HG03139 (cell line): ENCODE data around the gene CHRDL2.
"Not testable (repeated sequence)": the region's sequence is repeated elsewhere in the genome, so short reads cannot be mapped to it uniquely, and the experiment has no call there.

ENCODE experiments used
- ATAC-seq: cut with Tn5 transposase; IDR thresholded peaks from one replicate; pipeline ENCODE4 v1.9.1; 2021; ENCODE audit not compliant: unreplicated experiment

CHRDL2 gene, protein sequence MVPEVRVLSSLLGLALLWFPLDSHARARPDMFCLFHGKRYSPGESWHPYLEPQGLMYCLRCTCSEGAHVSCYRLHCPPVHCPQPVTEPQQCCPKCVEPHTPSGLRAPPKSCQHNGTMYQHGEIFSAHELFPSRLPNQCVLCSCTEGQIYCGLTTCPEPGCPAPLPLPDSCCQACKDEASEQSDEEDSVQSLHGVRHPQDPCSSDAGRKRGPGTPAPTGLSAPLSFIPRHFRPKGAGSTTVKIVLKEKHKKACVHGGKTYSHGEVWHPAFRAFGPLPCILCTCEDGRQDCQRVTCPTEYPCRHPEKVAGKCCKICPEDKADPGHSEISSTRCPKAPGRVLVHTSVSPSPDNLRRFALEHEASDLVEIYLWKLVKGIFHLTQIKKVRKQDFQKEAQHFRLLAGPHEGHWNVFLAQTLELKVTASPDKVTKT

DNA sequence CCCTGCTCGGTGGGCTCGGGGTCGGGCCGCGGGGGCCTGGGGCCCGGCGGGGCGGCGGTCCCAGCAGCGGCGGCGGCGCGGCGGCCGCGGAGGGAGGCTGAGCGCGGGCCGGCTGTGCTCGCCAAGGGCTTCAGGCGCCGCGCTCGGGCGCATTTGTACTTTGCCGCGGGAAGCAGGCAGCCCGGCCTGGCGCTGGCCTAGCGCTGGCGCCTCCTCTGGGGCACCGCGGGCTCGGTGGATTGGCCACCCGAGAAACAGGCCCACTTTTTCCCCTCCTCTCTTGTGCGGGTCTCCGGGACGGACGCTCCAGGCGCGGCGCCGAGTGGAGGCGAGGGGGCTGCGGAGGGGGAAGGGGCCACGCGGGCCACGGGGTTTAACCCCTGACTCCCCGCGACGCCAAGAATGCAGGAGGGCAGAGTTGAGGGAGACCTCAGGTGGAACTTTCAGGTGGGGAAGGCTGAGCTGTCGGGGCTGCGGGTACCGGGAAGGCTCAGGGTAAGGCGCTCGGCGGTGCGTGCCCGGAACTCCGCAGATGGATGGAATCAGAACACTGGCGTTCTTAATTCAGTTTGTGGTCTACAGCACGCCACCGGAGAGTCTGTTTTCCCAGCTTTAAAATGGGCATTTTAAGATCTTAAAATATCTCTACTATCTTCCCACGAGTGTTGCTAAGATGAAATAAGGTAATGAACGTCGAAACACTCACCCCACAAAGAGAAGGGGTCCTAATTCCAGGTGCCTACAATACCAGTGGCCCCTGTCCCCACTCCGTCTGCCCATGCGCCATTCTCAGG lies at the start of gene CHRDL2:
Gene CHRDL2 (minus strand): TSS at position 126 of the 794 bp plus-strand sequence. CDS start 538 bp downstream, outside the sequence.
- ATAC-seq = no peak

DNA sequence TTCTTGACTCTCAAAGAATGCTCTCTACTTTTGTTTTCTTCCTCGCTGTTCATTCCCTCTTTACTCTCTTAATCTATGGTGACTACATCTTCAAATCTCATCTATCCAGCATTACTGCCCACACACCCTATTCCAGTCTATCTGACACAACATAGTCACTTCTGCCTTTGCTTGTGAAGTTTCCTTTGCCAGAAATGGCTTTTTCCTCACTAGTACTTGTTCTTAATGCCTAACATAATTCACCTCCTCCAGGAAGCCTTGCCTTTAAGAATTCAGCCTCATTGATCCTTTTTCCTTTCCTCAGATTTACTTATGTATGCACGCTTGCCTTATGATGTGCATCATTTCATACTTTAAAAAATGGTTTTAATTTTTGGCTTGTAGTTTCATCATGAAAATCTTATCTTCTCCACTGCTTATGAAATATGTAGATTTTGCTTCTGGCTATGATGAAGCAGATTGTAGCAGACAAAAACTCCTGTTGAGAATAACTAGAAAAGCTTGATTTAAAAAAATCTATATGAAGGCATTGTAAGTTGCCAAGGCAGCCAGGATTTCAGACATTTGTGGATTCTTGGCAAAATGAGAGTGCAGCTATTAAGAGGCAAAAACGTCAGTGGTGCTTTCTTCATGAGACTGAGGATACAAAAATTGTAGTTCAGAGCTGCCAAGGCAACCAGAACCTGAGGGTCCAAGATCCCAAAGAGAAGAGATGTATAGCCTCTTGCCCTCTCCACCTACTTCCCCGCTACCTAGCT lies 49.2 kb upstream of the CHRDL2 start:
- ATAC-seq = no peak

DNA sequence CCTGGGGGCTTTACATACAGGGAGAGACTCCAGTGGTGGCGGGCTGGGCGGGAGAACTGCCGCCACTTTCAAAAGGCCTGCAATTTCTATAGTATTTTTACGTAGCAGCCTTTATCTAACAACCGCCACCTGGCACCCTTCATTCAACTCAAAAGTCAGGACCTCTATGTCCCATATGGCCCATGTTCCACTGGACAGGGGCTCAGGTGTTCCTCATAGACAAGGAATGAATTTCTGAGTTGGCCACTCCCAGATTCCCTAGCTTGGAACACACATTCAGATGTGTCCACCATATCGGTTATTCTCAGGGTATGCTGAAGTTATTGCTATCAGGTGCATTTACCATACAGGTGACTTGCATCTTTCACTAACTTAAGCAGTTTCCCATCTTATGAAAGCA lies 47.4 kb upstream of the CHRDL2 start:
- no peak for ATAC-seq

DNA sequence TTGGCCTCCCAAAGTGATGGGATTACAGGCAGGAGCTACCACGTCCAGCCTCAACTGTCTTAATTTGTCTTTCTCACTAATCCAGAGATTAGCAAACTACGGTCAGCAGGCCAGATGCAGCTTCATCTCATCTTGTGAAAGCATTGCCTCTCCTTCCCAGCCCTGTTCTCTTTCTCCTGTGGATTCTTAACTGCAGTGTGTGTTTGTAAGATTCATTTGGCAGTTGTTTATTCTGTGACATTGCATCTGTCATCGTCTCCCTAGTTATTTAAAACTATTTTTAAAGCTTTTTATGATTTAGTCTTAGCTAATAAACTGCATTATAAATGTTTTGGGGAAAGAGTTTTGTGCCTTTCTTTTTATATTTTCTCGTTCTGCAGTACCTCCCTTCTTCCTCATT lies 46.7 kb upstream of the CHRDL2 start:
- no peak for ATAC-seq

DNA sequence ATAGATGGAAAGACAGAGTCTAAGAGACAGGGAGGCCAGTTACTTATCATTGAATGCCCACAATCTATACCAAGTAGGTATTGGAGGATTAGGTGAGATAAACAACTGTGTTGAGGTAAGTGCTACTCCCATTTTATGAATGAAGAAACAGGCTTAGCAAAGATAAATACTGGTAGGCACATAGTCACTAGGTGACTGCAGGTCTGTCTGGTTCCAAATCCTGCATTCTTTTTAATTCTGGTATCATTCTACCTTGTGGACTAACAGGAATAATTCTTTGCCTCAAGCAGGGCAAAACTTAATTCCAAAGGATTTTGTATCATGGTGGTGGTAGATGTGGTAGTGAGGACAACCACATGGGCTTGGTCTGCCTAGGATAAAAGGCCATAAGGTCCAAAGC lies 45.8 kb upstream of the CHRDL2 start:
- no peak for ATAC-seq

DNA sequence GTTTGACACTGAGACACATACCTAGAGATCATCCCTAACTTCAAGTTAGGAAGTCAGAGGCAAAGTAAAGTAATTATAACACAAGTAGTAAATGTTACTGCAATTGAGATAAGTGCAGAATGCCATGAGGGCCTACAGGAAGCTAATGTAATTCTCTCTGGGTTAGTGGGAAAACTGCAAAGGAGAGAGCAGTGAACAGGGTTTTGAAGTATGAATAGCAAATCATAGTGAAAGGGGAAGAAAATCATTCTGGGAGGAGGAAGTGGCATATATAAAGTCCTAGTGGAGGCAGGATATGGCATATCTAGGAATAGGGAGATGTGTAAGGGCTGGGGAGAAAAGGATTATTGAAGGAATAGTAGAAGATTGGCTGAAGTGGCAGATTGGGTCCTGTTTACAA lies 45.3 kb upstream of the CHRDL2 start:
- no peak for ATAC-seq

DNA sequence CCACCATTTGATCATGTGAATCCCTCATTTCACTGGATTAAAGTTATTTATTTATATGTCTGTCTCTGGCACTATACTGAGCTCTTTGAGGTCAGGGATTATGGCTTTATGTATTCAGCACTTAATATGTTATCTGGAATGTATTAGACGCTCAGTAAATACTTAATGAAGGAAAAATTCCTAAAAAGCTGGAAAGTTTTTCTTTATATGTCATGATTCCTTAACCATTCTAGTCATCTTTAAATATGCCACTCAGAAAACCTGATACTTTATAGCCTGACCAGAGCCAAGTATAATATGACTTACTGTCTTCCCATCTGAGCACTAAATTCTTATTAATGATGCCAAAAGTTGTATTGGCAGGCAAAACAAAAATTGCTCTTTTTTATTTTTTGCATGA lies 44.5 kb upstream of the CHRDL2 start:
- ATAC-seq = no peak

DNA sequence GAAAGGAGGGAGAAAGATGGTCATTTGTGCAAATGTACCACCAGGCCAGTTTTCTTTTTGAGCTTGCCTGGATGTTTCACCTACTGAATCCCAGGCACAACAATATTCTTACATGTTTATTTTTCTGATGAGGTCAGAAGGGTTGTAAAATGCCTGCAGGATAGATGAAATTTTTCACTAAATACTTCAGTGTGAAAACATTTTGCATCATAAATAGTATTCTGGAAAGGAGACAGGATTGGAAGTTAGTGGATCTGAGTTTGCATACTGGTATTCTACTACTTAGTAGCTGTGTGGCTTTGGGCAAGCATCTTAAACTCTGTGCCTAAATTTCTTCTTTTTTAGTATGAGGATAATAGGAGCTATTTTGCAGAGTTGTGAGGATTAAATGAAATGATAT lies 42.2 kb upstream of the CHRDL2 start:
- ATAC-seq = no peak

DNA sequence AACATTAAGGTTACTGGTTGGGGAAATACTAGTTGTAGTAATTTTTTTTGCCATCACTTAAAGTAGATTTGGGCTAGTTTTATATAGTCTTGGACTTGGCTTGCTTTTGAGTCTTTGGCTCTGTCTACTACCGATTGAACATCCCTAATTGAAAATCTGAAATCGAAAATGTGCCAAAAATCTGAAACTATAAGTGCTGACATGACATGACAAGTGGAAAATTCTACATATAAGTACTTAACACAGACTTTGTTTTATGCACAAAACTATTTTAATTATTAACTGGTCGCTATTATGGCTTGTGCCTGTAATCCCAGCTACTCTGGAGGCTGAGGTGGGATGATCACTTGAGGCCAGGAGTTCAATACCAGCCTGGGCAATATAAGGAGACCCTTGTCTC lies 39.9 kb upstream of the CHRDL2 start:
- no peak for ATAC-seq

DNA sequence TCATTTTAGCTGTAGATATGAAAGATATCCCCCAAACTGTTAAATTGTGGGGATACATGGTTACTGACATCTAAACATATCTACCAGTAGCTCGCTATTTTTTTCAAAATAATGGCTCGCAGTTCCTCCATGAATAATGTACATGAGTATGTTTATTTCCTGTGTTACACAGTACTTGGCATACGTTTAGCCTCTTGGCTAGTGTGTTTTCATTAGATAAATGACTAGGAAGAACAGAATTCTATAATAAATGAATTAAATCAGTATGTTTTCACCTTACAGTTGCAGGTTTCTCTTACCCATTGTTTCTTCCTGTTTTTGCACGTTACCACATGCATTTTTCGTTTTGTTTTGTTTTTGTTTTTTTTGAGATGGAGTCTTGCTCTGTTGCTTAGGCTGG lies 39.2 kb upstream of the CHRDL2 start:
- ATAC-seq = no peak

DNA sequence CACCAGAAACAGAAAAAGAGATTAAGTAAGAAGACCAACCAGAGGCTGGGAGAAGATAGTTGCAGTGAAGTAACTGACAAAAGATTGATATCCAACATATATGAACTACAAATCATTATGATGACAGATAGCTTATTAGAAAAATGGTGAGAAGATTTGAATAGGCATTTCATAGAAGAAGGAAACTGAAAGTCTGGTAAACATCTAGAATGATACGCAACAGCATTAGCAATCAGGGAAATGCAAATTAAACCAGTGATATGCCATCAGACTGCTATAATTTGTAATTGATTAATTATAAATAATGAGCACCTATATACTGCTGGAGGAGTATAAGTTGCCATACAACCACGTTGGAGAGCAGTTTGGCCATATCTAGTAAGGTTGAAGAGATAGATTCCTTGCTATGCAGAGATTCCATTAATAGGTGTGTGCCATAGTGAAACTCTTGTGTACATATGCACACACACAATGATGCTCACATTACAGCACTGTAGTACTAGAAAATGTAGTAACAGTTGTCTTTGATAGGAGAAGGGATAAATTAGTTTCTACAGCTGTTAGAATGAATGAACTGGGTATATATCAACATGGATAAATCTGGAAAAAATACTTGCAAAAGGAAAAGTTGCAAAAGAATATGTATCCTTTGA lies 38.0 kb upstream of the CHRDL2 start:
- ATAC-seq = no peak

DNA sequence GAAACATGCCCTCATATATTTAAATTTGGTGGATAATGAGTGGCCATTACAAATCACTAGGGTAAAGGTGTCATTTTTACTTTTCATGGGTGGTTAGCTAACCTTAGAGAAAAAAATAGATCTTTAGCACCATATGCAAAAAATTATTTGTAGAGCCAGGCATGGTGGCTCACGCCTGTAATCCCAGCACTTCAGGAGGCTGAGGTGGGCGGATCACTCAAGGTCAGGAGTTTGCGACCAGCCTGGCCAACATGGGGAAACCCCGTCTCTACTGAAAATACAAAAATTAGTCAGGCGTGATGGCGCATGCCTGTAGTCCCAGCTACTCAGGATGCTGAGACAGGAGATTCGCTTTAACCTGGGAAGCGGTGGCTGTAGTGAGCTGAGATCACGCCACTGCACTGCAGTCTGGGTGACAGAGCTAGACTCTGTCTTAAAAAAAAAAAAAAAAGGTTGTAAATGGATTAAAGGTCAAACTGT lies 37.0 kb upstream of the CHRDL2 start:
- not testable (repeated sequence) for ATAC-seq

DNA sequence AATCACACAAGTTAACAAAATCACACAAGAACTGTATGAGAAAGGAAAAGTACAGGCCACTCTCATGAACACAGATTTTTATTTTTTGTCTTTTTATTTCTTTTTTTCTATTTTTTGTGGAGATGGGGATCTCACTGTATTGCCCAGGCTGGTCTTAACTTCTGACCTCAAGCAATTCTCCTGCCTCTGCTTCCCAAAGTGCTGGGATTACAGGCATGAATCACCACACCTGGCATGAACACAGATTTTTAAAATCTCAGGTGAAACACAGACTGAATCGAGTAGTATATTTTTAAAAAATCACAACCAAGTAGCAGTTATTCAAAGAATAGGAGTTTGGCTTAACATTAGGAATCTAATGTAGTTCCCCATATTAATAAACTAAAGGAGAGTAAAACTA lies 35.7 kb upstream of the CHRDL2 start:
- no peak for ATAC-seq

DNA sequence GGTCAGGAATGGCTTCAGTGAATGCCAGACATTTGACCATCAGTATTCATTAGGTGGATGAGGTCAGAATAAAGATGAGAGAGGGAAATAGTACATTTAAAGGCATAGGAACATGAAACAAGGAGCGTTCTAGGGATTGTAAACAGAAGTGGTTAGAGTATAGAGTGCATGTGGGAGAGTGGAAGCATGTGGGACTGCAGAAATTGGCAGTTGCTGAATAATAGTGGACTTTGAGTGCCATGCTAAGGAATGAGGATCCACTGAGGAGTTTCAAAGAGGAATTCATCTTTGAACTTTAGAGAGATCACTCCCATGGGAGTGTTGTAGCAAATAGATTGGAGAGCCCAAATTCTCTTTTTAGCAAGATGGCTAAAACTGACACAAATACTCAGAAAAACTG lies 25.3 kb upstream of the CHRDL2 start:
- ATAC-seq = no peak

DNA sequence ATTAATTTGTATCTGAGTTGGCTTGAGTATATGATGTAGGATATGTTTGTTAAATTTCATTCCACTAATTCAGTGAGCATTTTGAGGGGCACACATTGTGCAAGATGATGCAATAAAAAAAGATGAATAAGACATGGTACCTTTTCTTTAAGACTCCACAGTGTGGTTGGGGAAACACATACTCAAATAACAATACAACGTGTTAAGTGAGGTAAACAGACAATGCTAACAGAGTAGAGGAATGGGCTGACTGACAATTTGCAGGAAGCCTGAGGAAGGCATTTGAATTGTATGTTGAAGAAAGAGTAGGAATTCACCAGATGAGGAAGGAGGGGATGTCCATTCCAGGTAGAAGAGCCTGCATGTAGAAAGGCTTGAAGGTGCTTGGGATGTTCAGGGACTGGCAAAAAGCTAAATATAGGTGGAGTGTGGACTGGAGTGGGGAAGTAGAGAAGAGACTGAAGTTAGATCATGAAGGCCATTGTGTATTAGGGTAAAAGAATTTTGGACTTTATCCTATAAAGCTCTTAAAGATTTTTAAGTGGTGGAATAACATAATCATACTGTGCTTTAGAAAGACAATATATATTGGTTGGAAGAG lies 24.3 kb upstream of the CHRDL2 start:
- ATAC-seq = no peak

DNA sequence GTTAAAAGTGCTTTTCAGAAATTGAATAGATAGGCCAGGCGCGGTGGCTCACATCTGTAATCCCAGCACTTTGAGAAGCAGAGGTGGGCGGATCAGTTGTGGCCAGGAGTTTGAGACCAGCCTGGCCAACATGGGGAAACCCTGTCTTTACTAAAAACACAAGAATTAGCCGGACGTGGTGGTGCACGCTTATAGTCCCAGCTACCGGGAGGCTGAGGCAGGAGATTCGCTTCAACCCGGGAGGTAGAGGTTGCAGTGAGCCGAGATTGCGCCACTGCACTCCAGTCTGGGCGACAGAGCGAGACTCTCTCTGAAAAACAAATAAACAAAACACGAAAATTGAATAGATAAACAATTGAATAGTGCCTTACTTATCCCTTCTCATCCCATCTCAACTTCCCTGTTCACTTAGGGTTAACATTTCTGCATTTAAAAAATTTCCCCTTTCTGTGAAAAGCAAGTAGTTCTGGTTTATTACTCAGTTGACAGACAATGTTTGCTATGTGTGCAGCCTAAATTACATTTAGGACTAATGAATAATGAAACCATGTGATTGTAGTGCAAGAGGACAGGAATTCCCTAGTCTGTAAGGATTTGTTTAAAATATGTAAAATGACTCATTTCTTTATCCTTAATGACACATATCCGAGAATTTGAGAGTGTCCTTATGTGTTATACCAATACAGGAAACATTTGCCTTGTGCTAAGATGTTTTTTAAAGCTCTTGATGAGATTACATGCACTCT lies 23.5 kb upstream of the CHRDL2 start:
- no peak for ATAC-seq

DNA sequence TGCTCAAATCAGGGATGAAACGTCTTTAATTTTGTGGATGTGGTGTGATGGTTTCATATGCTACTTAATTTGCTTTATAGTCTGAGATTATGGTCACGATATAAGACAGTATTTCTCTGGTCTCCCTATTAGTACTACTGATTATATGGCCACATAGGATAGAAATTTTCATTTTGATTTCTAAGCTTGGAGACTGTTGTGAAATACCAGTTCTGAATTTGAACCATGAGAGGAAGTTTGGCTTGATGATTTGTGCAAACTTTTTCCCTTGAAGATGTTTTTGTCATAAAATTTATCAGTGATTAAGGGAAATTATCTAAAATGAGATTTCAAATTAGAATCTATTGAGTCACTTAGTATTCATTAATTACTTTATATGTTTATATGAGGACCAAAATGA lies 20.1 kb upstream of the CHRDL2 start:
- ATAC-seq = no peak

DNA sequence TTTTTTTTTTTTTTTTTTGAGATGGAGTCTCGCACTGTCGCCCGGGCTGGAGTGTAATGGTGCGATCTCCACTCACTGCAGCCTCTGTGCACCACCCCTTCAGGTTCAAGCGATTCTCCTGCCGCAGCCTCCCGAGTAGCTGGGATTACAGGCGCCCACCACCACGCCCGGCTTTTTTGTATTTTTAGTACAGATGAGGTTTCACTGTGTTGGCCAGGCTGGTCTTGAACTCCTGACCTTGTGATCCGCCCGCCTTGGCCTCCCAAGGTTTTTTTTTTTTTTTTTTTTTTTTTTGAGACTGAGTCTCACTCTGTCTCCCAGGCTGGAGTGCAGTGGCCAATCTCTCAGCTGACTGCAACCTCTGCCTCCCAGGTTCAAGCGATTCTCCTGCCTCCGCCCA lies 19.4 kb upstream of the CHRDL2 start:
- not testable (repeated sequence) for ATAC-seq

DNA sequence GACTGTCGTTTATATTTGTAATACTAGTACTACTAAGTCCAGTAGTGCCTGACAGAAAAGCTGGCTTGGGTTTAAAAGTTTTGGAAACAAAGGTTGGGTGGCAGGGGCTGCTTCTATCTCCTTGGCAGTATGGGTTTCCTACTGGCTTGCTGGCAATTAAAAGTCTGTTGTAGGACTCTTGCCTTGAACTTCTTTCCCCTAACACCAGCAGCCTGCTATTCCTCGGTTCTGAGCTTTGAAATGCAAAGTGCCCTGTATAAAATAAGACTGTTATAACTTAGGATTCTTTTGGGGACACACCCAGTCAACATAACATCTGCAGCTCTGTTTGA lies 18.7 kb upstream of the CHRDL2 start:
- ATAC-seq = no peak
